Activated T-cell treated with anti-CD3 and anti-CD28 coated beads, Interleukin-2, amount 50 U/mL, for 1 hour (primary cell): ENCODE data around the gene TRIM56.
"Not testable (repeated sequence)": the region's sequence is repeated elsewhere in the genome, so short reads cannot be mapped to it uniquely, and the experiment has no call there.

Experiments
- DNase-seq: peaks from one replicate; pipeline ENCODE4 v3.0.0-alpha.2; 2020

Gene TRIM56

DNA sequence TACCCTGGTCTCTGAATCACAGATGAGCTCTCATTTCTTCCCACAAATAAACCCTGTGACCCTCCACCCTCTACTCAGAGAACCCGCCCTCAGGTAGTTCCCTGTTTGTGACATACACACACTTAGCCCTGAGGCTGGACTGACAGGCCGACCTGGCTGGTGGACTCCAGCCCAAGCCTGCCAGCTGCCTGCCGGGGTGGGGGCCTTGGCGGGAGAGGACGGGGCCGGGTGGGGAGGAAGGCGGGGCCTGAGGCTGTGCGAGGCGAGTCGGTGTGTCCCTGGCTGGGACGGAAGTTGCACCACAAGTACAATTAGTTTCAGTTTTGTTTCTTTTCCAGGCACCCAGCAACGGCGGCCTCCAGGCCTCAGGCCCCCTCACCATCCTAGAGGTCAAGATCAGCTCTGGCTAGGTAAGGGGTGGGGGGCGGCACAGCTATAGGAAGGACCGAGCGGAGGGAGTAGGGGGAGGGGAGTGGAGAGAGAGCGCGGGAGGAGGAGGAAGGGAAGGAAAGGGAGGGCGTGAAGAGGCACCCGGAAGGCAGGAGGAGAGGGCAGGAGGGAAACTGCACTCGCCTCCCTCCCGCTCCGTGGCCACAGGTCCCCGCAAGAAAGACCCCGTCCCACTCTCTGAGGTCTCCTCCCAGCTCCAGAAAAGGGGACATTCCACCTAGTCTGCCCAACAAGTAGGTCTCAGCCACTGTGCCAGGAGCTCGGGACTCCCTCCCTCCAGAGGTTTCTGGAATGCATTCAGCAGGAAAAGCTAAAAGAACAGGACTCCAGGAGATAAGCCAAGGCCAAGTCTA lies at the start of gene TRIM56:
Gene TRIM56, plus strand, starts transcription at position 320 of the 803 bp plus-strand sequence. CDS start 1,832 bp downstream, outside the sequence.
- DNase-seq: peak; percentile 74

GRCh38 chr7:101035941-101036340 lies 49.3 kb upstream of the TRIM56 start:
- DNase-seq: no peak

GRCh38 chr7:101041283-101041682 lies 44.0 kb upstream of the TRIM56 start:
- not testable (repeated sequence) for DNase-seq

DNA sequence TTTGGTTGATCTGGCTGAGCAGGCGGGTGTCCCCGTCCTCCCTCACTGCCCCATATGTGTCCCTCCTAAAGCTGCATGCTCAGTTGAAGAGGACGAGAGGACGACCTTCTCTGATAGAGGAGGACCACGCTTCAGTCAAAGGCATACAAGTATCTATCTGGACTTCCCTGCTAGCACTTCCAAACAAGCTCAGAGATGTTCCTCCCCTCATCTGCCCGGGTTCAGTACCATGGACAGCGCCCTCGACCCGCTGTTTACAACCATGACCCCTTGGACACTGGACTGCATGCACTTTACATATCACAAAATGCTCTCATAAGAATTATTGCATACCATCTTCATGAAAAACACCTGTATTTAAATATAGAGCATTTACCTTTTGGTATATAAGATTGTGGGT lies 26.9 kb upstream of the TRIM56 start:
- DNase-seq: peak; percentile 50

- no peak for DNase-seq
Observed at GRCh38 chr7:101059620-101059942, 25.7 kb upstream of the TRIM56 start.

- no peak for DNase-seq
Observed at GRCh38 chr7:101060992-101061391, 24.3 kb upstream of the TRIM56 start.

- DNase-seq: not testable (repeated sequence)
Observed at GRCh38 chr7:101064176-101064550, 21.1 kb upstream of the TRIM56 start.

- DNase-seq: not testable (repeated sequence)
Observed at GRCh38 chr7:101065162-101065561, 20.1 kb upstream of the TRIM56 start.

DNA sequence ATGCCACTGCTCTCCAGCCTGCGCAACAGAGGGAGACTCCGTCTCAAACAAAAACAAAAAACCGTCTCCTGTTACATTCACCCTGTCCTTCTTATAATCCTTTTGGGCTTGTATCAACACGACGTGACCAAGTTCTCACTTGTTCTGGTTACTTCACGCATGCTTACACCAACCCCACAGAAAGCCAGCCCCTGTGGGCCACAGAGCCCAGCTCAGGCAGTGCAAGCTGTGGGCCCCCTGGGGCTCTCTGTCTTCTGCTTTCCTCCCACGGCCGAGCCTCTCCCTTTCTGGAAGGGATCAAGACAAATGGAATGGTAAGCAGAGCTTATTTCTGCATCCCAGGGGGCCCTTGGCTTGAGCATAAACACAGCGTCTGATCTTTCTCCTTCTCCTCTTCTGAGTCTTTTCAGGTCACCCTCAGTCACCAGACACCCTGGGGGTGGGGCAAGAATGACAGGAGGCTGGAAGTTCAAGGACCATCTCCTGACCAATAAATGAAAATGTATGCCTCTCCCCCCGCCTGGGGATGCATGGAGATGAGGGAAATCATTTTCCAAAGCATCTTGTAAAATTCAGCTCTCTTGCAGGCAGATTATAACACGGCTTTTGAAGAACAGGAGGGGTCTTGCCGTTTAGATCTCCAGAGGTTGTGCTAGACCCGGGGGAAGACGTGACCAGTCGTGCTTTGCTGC lies 19.0 kb upstream of the TRIM56 start:
- DNase-seq: no peak

- no peak for DNase-seq
Observed at GRCh38 chr7:101066833-101067177, 18.5 kb upstream of the TRIM56 start.

- no peak for DNase-seq
Observed at GRCh38 chr7:101068401-101068800, 16.9 kb upstream of the TRIM56 start.

DNA sequence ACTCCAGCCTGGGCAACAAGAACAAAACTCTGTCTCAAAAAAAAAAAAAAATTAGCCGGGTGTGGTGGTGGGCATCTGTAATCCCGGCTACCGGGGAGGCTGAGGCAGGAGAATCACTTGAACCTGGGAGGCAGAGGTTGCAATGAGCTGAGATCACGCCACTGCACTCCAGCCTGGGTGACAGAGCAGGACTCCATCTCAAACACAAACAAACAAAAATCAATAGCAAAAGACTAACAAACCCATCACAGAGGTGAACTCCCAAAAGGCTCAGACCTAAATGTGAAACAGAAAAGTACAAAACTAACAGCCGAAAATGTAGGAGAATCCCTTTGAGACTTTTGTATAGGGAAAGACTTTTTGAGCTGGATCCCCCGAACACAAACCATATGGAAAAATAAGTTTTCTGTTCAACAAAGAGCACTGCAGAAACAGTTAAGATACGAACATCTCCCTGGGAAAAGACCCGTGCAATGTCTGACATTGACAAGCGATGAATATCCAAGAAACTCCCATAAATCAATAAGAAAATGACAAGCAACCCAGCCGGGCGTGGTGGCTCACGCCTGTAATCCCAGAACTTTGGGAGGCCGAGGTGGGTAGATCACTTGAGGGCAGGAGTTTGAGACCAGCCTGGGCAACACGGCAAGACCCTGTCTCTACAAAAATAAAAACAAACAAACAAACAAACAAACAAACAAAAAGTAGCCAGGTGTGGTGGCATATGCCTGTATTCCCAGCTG lies 13.7 kb upstream of the TRIM56 start:
- DNase-seq: not testable (repeated sequence)

DNA sequence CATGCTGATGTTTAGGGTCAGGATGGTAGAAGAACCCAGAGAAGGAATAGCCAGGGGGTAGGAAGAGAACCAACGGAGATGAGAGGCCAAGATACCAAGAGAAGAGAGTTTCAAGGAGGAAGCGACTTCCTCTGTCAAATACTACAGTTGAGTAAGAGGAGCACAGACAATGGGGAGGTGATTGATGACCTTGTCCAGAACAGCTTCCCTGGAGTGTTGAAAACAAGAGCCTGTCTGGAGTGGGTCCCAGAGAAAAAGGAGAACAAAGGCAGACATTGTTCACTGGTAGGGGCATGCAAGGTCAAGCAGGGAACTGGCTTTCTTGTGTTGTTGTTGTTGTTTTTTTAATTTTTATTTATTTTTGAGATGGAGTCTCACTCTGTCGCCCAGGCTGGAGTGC lies 9.6 kb upstream of the TRIM56 start:
- DNase-seq: no peak

DNA sequence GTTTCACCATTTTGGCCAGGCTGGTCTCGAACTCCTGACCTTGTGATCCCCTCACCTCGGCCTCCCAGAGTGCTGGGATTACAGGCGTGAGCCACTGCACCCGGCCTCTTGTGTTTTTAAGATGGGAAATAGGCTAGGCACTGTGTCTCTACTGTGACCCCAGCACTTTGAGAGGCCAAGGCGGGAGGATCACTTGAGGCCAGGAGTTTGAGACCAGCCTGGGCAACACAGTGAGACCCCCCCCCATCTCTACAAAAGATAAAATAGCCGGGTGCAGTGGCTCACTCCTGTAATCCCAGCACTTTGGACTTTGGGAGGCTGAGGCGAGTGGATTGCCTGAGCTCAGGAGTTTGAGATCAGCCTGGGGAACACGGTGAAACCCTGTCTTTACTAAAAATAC lies 9.1 kb upstream of the TRIM56 start:
- DNase-seq: not testable (repeated sequence)

GRCh38 chr7:101077303-101078086 lies 7.8 kb upstream of the TRIM56 start:
- DNase-seq: peak; percentile 83

- no peak for DNase-seq
Observed at GRCh38 chr7:101081432-101081831, 3.8 kb upstream of the TRIM56 start.

DNA sequence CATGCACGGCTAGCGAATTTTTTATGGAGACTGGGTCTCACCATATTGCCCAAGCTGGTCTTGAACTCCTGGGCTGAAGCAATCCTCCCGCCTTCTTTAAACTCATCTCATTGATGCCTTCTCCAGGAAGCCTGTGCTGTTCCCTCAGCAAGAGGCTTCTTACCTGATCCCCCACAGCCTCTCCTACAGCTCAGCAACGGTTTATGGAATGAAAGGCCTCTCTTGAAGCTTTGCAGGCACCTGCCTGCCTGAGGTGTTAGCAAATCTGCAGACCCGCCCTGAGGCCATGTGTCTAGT lies 468 bp upstream of the TRIM56 start:
- no peak for DNase-seq

DNA sequence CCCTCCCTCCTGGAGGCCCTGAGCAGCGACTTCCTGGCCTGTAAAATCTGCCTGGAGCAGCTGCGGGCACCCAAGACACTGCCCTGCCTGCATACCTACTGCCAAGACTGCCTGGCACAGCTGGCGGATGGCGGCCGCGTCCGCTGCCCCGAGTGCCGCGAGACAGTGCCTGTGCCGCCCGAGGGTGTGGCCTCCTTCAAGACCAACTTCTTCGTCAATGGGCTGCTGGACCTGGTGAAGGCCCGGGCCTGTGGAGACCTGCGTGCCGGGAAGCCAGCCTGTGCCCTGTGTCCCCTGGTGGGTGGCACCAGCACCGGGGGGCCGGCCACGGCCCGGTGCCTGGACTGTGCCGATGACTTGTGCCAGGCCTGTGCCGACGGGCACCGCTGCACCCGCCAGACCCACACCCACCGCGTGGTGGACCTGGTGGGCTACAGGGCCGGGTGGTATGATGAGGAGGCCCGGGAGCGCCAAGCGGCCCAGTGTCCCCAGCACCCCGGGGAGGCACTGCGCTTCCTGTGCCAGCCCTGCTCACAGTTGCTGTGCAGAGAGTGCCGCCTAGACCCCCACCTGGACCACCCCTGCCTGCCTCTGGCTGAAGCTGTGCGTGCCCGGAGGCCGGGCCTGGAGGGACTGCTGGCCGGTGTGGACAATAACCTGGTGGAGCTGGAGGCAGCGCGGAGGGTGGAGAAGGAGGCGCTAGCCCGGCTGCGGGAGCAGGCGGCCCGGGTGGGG lies 2.2 kb downstream of the TRIM56 start:
- no peak for DNase-seq

DNA sequence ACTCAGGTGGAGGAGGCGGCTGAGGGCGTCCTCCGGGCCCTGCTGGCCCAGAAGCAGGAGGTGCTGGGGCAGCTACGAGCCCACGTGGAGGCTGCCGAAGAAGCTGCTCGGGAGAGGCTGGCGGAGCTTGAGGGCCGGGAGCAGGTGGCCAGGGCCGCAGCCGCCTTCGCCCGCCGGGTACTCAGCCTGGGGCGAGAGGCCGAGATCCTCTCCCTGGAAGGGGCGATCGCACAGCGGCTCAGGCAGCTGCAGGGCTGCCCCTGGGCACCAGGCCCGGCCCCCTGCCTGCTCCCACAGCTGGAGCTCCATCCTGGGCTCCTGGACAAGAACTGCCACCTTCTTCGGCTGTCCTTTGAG lies 2.8 kb downstream of the TRIM56 start:
- no peak for DNase-seq

GRCh38 chr7:101088858-101089529 lies 3.7 kb downstream of the TRIM56 start:
- no peak for DNase-seq

GRCh38 chr7:101089876-101090275 lies 4.6 kb downstream of the TRIM56 start:
- no peak for DNase-seq

DNA sequence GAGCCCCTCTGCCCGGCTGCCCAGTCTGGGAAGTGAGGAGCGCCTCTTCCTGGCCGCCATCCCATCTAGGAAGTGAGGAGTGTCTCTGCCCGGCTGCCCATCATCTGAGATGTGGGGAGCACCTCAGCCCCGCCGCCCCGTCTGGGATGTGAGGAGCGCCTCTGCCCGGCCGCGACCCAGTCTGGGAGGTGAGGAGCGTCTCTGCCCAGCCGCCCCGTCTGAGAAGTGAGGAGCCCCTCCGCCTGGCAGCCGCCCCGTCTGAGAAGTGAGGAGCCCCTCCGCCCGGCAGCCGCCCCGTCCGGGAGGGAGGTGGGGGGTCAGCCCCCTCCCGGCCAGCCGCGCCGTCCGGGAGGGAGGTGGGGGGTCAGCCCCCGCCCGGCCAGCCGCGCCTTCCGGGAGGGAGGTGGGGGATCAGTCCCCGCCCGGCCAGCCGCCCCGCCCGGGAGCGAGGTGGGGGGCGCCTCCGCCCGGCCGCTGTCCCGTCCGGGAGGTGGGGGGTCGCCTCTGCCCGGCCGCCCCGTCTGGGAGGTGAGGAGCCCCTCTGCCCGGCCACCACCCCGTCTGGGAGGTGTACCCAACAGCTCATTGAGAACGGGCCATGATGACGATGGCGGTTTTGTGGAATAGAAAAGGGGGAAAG lies 7.1 kb downstream of the TRIM56 start:
- DNase-seq: not testable (repeated sequence)
